Activated gamma-delta T cell treated with Interleukin-2 at 50 U/mL for 16 hours (primary cell): Measurements from ENCODE around the gene NOL12.
"Not testable (repeated sequence)": the region's sequence is repeated elsewhere in the genome, so short reads cannot be mapped to it uniquely, and the experiment has no call there.

Experiments
- DNase-seq: peaks from one replicate; pipeline ENCODE4 v3.0.0-alpha.2; 2020

NOL12 gene, protein sequence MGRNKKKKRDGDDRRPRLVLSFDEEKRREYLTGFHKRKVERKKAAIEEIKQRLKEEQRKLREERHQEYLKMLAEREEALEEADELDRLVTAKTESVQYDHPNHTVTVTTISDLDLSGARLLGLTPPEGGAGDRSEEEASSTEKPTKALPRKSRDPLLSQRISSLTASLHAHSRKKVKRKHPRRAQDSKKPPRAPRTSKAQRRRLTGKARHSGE

DNA sequence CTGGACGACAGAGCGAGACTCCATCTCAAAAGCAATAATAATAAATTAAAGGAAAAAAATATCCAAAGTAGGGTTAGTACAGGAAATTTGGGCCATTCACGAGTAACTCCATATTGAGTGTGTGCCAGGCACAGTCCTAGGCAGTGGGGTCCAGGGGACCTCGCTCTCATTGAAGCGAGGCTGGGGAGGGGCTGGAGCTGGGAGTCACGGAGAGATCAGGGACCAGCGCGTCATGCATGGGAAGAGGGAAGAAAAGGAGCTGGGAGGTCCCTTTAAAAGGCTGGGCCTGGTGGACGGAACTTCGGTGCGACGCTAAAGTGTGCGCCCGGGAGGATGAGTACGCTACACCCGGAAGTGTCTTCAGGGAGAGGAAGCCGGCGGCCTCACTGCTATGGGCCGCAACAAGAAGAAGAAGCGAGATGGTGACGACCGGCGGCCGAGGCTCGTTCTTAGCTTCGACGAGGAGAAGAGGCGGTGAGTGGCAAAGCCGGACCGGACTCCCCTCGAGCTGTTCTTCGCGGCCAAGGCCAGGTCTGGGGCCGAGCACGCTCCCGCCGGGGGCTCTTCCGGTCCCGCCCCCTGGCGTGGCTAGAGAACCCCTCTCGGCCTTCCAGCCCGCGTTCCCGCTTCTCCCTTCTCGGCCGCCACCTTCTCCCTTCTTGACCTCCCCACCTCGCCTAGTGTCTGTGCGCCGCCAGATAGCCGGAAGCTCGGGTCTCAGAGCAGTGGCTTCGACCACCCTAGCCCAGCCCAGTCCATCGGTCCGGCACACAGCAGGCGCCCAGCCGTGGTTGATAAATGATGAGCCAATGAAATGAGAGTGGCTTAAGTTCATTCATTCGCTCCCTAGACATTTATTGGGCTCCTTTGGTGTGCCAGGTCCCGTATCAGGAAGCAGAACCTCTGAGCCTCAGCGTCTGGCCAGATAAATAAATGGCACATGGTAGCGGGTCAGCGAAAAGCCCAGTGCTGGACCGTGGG, at the start of gene NOL12:
Gene NOL12 (plus strand): TSS at position 342 of the 981 bp plus-strand sequence. CDS start 50 bp downstream, at position 392.
- peak; percentile 71 for DNase-seq

DNA sequence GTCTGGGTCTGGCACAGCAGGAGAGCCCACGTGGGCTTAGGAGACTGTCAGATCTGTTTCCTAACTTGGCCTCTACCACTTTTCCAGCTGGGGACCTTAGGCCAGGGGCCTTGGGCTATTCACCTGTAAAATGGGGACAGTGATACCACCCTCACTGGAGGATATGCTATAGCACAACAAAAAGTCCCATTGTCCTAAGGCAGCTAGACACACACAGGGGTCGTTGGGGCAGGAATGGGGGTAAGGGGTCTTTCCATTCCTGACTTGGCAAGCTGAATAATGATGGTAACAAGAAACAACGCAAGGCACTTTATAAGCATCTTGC, 49.2 kb upstream of the NOL12 start:
- no peak for DNase-seq

DNA sequence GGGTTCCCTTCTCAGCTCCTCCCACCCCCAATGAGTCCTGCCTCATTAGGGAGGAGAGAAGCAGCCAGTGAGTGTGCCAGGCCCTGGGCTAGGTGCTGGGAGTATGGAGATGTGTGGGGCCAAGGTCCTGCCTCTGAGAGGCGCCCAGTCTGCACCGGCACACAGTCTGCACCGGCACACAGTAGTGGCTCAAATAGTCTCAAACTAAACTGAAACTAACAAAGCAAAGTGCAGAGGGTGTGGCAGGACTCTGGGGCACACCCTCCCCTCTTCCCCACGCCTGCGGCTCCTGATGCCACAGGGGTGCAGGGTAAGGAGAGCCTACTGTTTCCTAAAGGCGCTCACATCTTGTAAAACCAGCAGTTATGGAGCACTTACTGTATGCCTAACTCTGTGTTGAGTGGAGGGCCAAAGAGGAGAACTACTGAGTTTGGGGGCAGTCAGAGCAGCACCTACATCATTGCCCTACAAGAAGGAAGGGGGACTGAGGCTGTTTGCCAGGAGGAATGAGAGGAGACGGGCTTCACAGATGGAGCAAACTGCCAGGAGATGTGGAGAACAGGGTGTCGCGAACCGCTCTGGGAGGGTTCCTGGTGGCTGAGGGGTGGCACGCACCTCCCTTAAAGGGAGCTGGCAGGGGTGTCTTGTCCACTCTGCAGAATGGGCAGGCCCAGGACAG, 47.6 kb upstream of the NOL12 start:
- no peak for DNase-seq

DNA sequence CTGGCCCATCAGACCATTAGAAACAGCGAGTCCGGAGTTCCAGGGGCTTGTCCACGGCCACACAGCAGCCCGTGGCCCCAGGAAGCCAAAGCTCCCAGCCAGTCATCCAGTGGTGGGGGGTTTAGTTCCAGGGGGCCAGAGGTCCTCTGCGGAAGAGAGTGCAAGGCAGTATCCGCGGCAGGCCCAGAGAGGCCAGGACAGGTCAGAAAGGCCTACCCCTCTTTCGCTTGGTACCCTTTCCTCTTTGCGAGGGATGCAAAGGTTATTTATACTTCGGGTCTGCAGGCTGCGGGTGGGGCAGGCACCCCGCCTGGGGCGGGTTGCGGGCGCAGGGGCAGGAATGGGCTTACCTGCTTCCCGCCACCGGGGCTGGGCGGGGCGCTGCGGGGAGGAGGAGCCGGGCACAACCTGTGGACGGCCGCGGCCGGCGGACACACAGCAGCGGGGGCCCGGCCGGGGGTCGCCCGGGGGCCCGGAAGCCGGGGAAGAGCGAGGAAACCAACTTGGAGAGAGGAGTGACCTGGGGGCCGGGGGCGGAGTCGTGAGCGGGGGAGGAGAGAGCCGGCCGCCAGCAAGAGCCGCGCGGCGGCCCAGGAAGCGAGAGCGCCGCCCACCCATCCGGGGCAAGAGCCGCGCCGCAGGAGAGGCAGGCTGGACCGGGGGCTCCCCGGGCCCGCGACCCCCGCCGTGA, 46.9 kb upstream of the NOL12 start, which contains the start of gene SH3BP1:
Gene SH3BP1 (plus strand): TSS at position 600 of the 691 bp plus-strand sequence. CDS start 119 bp downstream, outside the sequence.
- peak; percentile 59 for DNase-seq

DNA sequence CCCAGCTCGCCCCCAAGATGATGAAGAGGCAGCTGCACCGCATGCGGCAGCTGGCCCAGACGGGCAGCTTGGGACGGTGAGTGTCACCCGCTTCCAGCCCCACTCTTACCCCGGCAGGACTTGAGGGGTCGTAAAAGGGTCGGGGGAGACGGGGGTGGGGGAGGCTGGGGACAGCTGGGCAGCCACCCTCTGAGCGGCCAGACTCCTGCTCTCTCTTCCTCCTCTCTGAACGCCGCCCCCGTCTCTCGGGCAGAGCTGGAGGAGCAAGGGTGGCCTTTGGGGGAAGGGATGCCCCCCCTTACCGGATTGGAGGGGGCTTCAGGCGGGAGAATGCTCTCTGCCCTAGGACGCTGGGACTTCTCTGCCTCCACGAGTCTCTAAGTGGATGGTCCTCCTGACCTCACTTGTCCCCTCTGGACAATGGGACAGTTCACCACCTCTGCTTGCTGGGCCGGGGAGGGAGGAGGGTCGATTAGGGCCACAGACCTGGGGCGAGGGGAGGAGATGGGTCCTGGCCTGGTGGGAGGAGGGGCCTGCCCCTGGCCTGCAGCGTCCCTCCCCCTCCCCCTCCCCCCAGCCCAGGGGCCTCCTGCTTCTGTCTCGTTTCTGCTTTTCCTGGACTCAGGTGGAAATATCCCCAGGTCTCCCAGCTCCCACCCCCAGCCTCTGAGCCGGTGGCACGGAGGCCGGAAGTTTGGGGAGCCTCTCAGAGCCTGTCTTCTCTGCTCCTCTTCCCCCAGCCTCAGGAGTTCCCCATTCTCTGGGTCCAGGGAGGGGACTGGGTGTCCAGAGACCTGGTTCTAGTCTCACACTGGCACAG, 46.2 kb upstream of the NOL12 start:
- no peak for DNase-seq

DNA sequence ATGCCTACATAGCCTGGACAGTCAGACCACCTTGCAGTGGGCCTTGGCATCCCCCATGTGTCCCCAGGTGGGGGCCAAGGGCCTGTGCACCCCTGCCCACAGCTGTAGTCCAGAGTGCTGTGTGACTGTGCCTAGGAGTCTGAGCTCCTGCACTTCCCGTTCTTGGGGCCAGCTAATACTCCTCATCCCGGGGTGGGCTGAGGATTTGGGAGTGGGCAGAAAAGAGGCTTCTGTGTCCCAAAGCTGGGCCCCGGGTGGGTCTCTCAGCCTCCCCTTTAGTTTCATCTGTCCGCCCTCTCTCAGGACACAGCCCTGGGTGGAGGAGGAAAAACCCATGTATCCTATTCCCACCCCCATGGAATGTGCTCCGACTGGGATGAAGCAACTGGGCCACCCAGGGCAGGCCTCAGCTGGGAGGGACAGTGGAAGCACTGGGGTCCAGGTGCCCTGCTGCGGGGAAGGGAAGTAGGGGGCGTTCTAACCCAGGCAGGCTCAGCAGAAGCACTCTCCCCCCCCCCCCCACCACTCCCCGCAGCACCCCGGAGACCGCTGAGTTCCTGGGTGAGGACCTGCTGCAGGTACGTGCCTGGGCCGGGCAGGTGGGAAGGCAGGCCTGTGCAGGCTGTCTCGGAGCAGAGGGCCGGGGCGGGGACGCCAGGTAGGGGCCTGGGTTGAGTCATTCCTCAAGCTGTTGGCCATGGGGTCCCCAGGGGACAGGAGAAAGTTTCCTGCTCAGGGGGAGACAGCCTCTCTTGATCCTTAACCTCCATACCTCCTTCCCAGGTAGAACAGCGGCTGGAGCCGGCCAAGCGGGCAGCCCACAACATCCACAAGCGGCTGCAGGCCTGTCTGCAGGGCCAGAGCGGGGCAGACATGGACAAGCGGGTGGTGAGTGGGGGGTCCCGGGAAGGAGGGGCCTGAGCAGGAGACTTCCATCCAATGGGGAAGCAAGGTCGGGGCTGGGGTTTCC, 45.3 kb upstream of the NOL12 start:
- DNase-seq: no peak

DNA sequence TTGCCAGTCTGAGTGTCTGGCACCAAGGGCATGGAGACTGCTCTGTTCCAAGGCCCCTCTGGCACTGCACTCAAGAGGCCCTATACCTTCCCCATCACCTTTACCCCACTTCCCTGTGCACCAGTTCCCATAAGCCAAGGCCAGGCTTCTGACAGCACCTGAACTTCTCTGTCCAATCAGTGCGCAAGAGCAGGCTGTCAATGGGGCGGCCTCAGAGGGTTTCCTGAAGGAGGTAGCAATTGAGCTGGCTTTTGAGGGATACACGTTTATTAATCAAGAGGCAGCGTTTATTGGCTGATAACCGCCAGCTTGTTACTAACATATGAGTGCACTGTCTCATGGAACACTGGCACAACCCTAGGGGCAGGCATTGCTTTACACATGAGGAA, 44.6 kb upstream of the NOL12 start:
- no peak for DNase-seq

DNA sequence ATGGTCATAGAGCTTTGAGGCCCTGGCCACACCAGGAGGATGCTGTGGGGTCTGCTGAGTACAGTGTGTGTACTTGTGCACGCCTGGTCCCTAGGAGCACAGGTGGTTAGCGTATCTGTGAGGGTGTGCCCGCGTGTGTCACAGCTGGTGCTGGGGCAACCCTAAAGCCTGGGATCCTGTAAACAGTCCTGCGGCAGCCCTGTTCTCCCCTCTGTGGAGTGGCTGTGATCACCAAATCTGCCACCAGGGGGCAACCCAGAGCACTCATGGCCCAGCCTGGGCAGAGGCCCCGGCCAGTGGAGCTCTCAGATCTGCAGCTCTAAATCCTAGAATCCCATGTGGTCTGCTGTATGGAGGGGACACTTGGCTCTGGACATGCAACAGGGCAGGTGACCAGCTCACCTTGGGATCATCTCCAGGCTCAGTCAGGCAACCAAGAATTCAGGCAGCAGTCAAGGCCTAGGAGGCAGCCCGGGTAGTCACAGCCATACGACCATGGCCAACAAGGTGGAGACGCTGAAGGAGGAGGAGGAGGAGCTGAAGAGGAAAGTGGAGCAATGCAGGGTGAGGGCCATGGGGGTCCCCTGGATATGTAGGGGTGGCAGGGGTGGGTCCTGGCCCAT, 42.8 kb upstream of the NOL12 start:
- DNase-seq: peak; percentile 88

DNA sequence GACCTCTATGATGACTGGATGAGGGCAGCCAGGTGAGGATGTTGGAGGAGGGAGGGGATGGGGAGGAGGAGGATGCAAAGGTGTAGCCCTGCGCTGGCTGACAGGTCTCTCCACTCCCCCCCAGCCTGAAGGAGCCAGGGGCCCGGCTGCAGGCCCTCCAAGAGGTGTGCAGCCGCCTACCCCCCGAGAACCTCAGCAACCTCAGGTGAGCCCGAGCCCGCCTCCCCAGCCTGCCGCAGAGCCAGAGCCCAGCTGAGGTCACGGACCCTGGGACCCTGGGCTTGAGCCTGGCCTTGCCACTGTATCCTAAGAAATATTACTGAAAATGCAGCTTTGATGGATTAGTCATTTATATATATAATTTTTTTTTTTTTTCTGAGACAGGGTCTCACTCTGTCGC, 38.8 kb upstream of the NOL12 start:
- DNase-seq: no peak

DNA sequence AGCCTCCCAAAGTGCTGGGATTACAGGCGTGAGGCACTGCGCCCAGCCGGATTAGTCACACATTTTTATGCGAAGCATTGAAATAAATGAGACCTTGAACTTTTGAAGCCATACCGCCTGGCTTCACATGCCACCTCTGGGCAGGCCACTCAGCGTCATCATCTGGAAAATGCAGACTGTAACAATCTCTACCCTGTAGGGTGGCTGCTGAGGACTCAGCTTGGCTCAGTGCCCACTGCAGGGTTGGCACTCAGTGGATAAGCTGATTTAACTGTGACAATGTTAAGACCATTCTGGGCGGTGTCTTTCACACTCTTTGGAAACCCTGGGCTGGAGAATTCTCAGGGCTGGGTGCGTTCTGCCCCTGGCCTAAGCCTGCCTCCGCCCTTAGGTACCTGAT, 38.2 kb upstream of the NOL12 start:
- no peak for DNase-seq

DNA sequence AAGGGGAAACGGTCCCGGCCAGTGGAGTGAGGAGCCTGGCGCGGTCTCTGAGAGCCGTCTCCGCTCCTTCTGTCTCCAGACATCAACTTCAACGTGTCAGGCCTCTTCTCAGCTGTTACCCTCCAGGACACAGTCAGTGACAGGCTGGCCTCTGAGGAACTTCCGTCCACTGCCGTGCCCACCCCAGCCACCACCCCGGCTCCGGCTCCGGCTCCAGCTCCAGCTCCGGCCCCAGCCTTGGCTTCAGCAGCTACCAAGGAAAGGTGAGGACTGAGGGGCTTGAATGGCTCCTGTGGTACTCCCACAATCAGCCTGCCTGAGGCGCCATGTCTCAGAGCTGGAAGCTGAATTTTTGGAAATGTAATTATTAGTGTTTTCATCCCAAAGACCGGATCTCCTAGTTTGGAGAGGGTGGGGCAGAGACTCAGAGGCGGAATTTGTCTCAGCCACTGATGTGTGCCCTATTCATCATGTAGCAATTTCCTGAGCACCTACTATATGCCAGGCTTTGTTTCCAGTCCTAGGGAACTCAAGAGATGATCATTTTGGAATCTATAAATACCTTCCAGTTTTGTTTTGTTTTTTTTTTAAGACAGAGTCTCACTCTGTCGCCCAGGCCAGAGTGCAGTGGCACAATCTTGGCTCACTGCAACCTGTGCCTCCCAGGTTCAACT, 35.5 kb upstream of the NOL12 start:
- DNase-seq: no peak

DNA sequence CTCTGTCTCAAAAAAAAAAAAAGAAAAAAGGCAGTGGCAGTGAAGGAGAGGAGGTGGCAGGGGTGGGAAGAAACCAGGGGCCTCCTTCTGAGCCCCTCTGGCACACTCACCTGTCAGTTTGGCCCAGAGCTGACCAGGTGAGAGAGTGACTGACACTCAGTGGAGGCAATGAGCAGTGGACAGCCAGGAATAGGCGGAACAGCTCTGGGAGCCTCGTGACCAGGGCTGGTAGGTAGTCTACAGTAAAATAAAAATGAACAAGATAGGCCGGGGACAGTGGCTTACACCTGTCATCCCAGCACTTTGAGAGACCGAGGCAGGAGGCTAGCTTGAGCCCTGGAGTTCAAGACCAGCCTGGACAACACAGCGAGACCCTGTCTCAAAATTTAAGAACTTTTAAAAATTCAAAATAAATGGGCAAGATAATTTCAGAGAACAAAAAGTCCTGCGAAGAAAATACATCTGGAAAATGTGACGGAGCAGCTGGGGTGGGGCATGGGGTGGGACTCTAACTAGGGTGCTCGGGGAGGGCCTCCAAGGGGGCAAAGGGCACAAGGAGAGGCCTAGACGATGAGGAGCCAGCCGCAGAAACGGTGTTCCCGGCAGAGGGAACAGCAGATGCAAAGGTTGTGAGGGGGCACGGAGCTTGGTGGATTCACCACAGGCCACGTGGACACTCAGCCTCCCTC, 31.4 kb upstream of the NOL12 start:
- no peak for DNase-seq

DNA sequence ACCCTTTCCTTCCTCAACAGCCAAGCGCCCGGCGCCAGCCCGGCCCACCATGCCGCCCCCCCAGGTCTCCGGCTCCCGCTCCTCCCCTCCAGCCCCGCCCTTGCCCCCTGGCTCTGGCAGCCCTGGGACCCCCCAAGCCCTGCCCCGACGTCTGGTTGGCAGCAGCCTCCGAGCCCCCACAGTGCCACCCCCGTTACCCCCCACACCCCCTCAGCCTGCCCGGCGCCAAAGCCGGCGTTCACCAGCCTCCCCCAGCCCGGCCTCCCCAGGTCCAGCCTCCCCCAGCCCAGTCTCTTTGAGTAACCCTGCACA, 30.9 kb upstream of the NOL12 start:
- no peak for DNase-seq

DNA sequence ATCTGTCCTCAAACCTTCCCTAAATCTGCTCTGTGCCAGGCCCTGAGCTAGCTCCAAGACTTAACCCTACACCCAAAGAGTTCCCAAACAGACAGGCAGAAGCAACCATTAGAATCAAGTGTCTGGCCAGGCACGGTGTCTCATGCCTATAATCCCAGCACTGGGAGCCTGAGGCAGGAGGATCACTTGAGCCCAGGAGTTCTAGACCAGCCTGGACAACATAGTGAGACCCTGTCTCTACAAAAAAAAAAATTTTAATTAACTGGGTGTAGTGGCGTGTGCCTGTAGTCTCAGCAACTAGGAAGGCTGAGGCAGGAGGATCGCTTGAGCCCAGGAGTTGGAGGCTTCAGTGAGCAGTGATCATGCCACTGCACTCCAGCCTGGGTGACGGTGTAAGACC, 29.6 kb upstream of the NOL12 start:
- not testable (repeated sequence) for DNase-seq

DNA sequence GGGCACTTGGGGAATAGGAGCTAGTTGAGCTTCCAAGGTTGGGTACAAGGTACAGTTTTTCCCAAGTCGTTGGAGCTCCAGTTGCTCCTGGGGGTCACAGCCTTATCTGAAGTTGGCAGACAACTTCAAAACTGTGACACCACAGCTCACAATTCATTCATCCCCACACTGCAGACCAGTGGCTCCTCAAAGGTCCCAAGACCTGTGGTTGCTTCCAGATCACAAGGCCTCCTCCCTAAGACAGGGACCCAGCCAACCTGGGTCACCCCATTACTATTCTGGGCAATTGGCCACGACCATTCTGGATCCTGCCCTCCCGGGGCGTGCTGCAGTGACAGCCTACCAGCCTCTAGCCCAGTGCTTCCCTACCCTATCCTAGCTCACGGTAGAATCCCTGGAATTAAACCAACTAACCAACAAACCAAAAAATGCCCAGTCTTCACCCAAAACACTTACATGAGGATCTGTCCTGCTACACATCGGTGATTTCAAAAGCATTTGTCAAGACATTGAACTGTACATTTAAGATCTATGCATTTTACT, 28.5 kb upstream of the NOL12 start:
- DNase-seq: no peak

DNA sequence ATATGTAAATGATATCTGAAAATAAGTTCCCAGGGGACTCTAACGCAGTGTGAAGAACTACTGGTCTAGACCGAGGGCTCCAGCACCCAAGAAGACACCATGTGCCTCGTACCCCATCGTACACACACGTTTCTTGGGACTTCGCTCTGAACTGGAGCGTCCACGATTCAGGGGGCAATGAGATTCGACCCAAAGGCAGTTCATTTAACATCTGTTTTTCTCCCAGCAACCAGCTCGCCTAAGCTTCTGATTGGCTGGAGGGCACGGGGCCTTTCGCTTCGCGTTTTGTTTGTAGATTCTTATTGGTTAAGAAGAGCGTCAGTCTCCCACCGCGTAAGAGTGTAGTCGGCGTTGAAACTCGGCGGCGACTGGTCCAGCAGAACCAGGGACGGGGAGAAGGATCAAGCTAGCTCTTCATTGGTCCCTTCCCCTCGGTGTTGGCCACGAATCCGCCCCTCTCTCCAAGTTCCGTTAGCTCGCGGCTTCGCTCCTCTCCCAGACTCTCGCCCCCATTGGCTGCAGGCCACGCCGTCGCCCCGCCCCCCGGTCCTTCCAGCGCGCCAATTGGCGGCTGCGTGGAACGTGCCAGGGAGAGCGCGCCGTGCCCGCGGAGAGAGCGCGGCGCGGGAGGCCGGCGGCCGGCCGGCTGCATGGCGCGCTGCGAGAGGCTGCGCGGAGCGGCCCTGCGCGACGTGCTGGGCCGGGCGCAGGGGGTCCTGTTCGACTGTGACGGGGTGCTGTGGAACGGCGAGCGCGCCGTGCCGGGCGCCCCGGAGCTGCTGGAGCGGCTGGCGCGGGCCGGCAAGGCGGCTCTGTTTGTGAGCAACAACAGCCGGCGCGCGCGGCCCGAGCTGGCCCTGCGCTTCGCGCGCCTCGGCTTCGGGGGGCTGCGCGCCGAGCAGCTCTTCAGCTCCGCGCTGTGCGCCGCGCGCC, 27.7 kb upstream of the NOL12 start, which contains the start of gene PDXP:
Gene PDXP (plus strand): TSS at position 591 of the 933 bp plus-strand sequence. CDS start 60 bp downstream, at position 651.
- peak; percentile 99 for DNase-seq

DNA sequence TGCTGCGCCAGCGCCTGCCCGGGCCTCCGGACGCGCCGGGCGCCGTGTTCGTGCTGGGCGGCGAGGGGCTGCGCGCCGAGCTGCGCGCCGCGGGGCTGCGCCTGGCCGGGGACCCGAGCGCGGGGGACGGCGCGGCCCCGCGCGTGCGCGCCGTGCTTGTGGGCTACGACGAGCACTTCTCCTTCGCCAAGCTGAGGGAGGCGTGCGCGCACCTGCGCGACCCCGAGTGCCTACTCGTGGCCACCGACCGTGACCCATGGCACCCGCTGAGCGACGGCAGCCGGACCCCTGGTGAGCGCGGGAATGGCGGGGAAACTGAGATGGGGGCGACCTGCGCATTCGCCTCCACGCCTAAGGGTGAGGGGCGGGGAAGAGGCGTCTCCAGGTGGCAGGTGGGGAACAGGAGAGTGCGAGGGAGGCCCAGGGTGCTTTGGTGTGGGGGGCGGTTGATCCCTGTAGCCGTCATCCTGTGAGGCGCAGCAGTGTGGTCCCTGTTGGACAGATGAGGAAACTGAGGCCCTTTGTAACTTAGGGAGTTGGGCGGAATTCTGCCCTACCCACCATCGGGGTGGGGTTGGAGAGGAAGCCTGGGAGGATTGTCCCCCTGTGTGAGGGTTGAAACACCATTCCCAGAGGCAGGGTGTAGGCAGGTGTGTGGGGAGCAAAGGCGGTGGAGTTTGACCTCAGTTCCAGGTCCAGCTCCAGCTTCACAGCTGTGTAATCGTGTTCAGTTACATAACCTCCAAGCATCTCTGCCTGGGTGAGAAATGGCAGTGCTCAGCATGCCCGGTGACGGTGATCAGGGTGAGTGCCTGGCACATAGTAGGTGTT, 26.9 kb upstream of the NOL12 start:
- no peak for DNase-seq
